ENCODE data around the gene OSBPL2.

The OSBPL2 gene

DNA sequence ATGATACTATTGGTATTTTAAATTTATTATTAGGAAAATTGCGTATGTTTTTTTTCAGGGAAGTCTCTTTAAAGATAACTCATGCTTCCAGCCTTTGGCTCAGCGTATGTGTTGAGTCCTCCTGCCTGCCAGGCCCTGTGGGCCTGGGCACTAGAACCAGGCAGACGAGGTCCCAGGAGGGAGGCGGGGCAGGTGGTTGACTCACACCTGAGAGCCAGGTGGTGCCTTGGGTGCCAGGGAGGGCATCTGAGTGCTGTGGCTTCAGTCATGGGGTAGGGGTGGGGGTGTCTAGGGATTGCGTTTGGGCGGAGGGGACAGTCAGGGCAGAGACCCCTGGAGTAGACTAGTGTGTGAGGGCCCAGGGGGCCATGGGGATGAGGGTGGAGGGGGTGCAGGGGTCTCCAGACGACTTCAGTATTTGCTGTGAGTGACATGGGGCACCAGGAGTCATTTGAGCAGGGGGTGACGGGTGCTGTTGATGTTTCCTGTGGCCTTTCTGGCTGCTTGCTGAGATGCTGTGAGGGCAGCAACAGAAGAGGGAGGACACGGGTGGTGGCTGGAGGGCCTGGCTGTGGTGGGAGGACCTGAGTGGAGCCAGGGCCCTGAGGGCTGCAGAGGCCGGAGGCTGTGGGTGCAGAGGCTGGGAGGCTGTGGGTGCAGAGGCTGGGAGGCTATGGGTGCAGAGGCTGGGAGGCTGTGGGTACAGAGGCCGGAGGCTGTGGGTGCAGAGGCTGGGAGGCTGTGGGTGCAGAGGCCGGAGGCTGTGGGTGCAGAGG is 49.6 kb downstream of the OSBPL2 start:
- DNase-seq, result no peak

GRCh38 chr20:62288535-62289105 is 50.3 kb downstream of the OSBPL2 start:
- no peak for DNase-seq

GRCh38 chr20:62289131-62289530 is 50.8 kb downstream of the OSBPL2 start:
- no peak for DNase-seq

- no peak for DNase-seq
Measured at GRCh38 chr20:62289898-62290297, 51.6 kb downstream of the OSBPL2 start.

- DNase-seq, result no peak
Measured at GRCh38 chr20:62291251-62292066, 53.1 kb downstream of the OSBPL2 start.

DNA sequence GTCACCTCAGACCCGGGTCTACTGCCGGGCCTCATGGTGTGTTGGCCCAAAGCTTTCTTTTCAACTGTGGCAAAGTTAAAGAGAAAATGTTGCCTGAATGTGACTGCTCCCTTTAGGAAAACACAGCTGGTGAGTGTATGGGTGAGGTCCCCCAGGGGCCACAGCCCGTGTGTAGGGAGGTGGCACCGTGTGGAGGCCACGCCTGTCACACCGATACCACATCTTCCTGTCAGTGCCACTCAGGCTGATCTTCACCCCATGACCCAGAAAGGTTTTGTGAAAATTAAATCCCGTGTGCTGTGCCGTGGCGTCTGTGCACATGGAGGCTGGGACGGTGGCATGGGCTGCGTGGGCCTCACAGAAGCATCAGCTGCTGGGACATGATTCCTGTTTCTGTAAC is 53.8 kb downstream of the OSBPL2 start:
- DNase-seq, result no peak

DNA sequence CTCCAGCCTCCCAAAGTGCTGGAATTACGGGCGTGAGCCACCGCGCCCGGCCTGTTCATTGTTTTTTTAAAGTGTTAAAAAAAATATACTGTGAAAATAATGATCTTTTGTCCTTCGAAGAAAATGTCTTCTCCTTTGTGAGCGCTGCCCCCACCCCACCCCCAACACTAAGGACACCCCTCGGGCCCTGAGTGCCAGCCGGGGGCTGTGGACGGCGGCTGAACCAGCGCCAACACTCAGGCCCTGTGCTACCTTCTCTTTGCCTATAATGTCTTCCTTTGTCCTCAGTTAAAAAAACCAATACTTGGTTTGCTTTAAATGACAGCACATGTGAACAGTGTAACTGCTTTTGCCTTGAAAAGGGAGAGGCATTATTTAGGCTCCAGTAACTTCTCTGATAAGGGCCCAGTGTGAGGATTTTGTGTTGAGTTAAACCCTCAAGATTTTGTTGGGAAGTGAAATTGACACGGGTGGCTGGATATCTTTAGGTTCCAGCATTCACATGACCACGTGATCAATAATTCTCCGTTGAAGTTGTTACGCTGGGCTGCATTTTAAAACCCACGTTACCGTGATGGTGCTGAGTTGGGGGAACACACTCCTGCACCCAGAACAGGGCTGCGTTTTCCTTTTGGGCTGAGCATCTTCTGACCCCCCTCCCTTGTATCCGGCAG is 54.9 kb downstream of the OSBPL2 start:
- no peak for DNase-seq

DNA sequence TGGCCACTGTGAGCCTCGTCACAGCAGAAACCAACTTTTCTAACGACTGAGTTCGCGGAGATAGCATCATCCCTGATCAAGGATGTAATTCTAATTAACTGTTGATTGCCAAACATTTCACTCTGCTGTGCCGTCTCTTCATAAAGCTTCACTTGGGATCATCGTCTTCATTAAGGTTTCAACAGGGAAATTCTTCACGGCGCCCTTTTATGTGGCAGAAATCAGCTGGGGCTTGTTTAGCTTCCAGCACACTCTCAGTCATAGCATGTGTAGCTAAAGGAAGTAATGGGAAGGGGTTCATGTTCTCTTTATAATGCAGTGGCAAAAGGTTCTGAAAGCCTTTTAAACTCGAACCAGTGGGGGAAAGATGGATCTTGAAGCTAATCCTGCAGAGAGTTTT is 55.6 kb downstream of the OSBPL2 start:
- no peak for DNase-seq

DNA sequence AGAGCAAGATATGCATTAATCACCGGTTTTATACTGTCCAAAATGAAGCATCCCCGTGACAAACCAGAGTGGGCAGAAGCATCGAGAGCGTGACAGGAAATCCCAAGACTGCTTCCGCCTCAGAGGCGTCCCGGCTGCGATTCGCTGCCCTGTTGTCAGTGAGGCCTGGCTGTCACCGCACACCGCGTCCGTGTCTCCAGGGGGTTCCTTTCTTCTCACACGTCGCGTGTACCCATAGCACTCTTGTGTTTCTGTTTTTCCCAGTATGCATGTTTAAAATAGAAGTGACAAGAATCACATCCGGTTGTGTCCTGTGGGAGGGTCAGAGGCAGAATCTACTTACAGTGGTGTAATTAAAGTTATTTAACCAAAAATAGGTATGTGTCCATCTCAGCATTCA is 56.2 kb downstream of the OSBPL2 start:
- DNase-seq, result no peak

- DNase-seq, result no peak
Measured at GRCh38 chr20:62296724-62297448, 58.6 kb downstream of the OSBPL2 start.

- DNase-seq, result no peak
Measured at GRCh38 chr20:62297449-62298227, 59.3 kb downstream of the OSBPL2 start.

GRCh38 chr20:62298577-62299249 is 60.4 kb downstream of the OSBPL2 start:
- DNase-seq, result no peak

DNA sequence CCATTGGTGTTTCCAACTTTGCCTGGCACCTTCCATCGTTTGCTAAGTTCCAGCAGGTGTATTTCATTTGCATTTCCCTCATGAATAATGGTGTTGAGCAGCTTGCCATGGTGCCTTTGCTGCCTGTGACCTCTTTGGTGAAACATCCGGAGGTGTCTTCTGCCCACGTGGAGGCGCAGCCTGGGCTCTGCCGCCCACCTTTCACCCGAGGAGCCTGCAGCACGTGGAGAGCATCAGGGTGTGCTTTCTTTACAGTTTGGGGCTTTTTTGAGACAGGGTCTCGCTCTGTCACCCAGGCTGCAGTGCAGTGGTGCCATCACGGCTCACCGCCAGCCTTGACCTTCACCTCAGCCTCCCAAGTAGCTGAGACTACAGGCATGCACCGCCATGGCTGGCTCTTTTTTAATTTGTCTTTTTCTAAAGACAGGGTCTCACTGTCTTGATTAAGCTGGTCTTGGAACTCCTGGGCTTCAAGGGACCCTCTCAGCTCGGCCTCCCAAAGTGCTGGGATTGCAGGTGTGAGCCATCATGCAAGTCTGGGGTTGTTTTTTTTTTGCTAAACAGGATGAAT is 61.4 kb downstream of the OSBPL2 start:
- DNase-seq, result no peak

DNA sequence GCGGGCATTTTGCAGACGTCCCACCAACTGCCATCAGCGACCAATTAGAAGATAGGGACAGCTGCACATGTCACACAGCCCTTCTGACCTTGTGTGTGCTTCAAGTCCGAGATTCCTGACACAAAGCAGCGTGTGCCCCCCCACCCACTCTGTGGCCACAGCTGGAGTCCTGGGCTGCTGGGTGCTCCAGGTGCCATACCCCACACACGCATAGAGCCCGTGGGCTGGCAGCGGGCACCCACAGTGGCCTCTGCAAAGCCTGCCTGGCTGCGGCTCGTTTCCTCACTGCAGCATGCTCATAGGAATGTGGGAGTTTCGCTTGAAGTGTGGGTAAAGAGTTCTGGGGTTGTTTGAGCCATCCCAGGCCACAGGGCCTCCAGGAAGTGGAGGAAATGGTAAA is 62.0 kb downstream of the OSBPL2 start:
- DNase-seq, result no peak

DNA sequence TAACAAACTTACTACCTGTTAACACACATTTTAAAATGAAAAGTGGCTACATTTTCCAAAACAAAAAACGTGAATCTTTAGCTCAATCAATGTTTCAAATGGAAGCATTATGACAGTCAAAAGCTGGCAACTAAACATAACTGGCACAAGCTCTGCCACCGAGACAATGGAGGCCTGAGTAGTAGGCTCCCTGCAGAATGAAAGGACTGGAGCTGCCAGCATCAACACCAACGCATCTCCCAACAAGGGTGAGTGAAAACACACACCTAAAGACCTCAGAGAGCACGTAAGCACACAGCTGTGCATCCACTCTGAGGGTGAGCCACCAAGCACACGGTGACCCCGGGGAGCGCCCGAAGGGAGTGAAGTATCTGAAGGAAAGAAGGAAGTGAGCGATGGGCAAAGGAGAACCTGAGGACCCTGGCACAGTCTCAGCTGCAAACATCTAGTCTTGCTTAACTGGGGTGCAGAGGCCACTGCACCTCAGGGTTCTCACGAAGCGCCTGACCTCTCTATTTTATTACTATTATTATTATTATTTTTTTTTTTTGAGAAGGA is 62.9 kb downstream of the OSBPL2 start:
- no peak for DNase-seq

- peak; percentile 92 for DNase-seq
Measured at GRCh38 chr20:62301773-62302340, 63.5 kb downstream of the OSBPL2 start.

DNA sequence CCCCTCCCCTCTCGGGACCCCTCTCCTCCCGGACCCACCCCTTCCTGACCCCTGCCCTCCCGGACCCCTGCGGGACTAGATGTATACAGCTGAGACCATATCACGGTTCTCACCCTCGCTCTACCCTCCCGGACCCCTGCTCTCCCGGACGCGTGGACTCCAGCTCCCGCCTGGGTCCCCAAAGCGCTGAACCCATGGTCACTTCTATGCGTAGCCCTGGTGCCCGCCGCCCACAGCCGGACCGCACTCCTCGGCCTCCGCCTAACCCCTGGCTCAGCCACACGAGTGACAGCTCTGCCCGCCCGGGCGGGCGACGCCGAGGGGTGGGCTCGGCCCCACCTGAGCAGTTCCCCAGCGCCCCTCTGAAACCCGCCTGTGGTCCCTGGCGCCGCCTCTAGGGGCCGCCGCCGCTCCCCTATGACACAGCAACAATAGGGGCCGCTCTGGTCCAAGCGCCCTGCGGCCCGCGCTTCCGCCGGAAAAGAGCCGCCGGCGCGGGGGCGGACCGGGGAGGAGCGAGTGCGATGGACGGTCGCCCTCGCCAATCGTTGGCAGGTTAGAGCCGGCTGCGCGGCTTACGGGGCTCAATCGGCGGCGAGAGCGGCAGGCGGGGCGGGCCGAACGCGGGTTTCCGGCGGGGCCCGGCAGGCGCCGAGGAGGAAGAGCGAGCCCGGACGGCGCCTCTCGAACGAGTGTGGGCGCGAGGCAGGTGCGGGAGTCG is 64.2 kb downstream of the OSBPL2 start, which contains the start of gene ADRM1:
Gene ADRM1 (plus strand): TSS at position 657 of the 721 bp plus-strand sequence. CDS start 572 bp downstream, outside the sequence.
- peak; percentile 97 for DNase-seq

- DNase-seq, result no peak
Measured at GRCh38 chr20:62303062-62303339, 64.7 kb downstream of the OSBPL2 start.
